ENCODE data around the gene TASP1. TPM values are rescaled to one million over a fixed set of nuclear protein-coding genes. Genes with fewer than 3 reads are reported as not detected.
"Not testable (repeated sequence)": the region's sequence is repeated elsewhere in the genome, so short reads cannot be mapped to it uniquely, and the experiment has no call there.

TASP1 gene
- total RNA-seq, 4 donors from 2014 or later, result 1.7 to 4.2 (median 2.7) TPM

- ATAC-seq (no peak), DNase-seq (no peak)
- Histone ChIP-seq H3K27me3 (no peaks in the 10 kb centered on the region), H3K36me3 (no peaks in the 10 kb centered on the region), H3K9me3 (no peaks in the 10 kb centered on the region), H3K4me1 (peaks cover 5 to 15% of the 10 kb centered on the region in 2 donors), H3K27ac (peak overlapping the region; percentile 56 to 75 (median 70)), H3K4me3 (peak overlapping the region; percentile 91 to 99 (median 94))
- in situ Hi-C loops (cut with MboI; ENCODE audit: low sequenced_read_pairs in 4 of 4) (no loop called here), intact Hi-C loops (cut with DNase I; ENCODE audit: low total_unique reads) (loop anchor here (2.0 to 10.0 kb wide), 2 partner anchors 106 to 146 kb away; partner anchors contain the start of genes ESF1 and NDUFAF5)
- TF ChIP-seq POLR2A (IDR thresholded peaks at IDR 0.05), result no peak
- no peak for TF ChIP-seq CTCF (IDR thresholded peaks at IDR 0.05 in 4 of 5, conservative IDR thresholded peaks at IDR 0.05 in 1 of 5)
Measured at GRCh38 chr20:13639150-13639497, 392 bp upstream of the TASP1 start.

GRCh38 chr20:13638162-13638495 is 603 bp downstream of the TASP1 start:
- in situ Hi-C loops (cut with MboI; ENCODE audit: low sequenced_read_pairs in 4 of 4), result no loop called here
- H3K4me1 ChIP-seq, result peaks cover 5 to 15% of the 10 kb centered on the region in 2 donors
- intact Hi-C loops (cut with DNase I; ENCODE audit: low total_unique reads), result loop anchor here (2.0 to 10.0 kb wide), 2 partner anchors 107 to 147 kb away; partner anchors contain the start of genes ESF1 and NDUFAF5
- H3K36me3 ChIP-seq, result no peaks in the 10 kb centered on the region
- ATAC-seq (peak; percentile 21 to 35), DNase-seq (no peak)
- no peak for TF ChIP-seq POLR2A (IDR thresholded peaks at IDR 0.05)
- no peak for TF ChIP-seq CTCF (IDR thresholded peaks at IDR 0.05 in 4 of 5, conservative IDR thresholded peaks at IDR 0.05 in 1 of 5)
- peak overlapping the region; percentile 69 to 75 (median 71) for H3K27ac ChIP-seq
- H3K4me3 ChIP-seq, result peak overlapping the region; percentile 91 to 99 (median 94)
- H3K27me3 ChIP-seq, result no peaks in the 10 kb centered on the region
- H3K9me3 ChIP-seq, result no peaks in the 10 kb centered on the region

- ATAC-seq, result no peak
- Histone ChIP-seq H3K27me3 (no peaks in the 10 kb centered on the region), H3K27ac (no peak overlapping the region), H3K4me1 (peaks cover under 1 to 2% of the 10 kb centered on the region in 2 donors), H3K36me3 (no peaks in the 10 kb centered on the region), H3K4me3 (no peak overlapping the region), H3K9me3 (no peaks in the 10 kb centered on the region)
- no peak for TF ChIP-seq POLR2A (IDR thresholded peaks at IDR 0.05)
- in situ Hi-C loops (cut with MboI; ENCODE audit: low sequenced_read_pairs in 4 of 4) (no loop called here), intact Hi-C loops (cut with DNase I; ENCODE audit: low total_unique reads) (loop anchor here (10.0 kb wide), 1 partner anchor 112 kb away; no protein-coding TSS in a partner anchor)
- DNase-seq, result no peak
Measured at GRCh38 chr20:13632431-13632830, 6.3 kb downstream of the TASP1 start.

DNA sequence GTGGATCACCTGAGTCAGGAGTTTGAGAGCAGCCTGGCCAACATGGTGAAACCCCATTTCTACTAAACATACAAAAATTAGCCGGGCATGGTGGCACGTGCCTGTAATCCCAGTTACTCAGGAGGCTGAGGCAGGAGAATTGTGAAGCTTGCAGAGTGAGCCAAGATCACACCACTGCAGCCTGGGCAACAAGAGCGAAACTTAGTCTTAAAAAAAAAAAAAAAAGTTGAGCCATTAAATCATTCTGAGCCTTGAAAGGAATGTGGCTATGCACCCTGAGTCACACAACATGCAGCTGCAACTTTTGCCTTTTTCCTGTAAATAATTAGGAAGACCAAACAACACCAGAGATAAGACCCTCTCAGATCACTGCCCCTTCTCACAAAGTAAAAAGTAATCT is 11.2 kb downstream of the TASP1 start:
- in situ Hi-C loops (cut with MboI; ENCODE audit: low sequenced_read_pairs in 4 of 4); ATAC-seq; H3K27ac ChIP-seq; H3K4me3 ChIP-seq; DNase-seq; H3K9me3 ChIP-seq; H3K36me3 ChIP-seq; intact Hi-C loops (cut with DNase I; ENCODE audit: low total_unique reads); H3K27me3 ChIP-seq; H3K4me1 ChIP-seq: not testable (repeated sequence)

DNA sequence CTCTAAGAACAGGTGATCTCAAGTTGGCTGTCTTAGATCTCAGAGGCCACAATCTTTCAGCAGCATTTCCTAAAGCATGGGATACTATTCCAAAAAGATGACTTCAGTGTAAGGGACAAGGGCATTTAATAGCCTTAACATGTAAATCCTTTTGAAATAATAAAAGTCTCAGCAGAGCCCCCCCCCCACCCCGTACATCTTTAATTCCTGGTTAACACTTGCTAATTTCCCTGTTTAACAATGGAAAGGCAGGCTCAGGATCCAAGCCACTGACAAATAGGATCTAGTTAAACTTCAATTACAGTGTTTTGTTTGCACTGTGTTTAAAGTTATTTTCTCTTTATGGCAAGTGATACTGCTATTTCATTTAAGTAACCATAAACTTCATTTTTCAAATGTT is 12.0 kb downstream of the TASP1 start:
- TF ChIP-seq POLR2A (IDR thresholded peaks at IDR 0.05) (no peak), CTCF (IDR thresholded peaks at IDR 0.05 in 4 of 5, conservative IDR thresholded peaks at IDR 0.05 in 1 of 5) (no peak)
- Histone ChIP-seq H3K9me3 (no peaks in the 10 kb centered on the region), H3K4me1 (peaks cover 0 to 4% of the 10 kb centered on the region in 2 donors), H3K36me3 (no peaks in the 10 kb centered on the region), H3K27ac (no peak overlapping the region), H3K27me3 (no peaks in the 10 kb centered on the region), H3K4me3 (no peak overlapping the region)
- DNase-seq, result no peak
- no peak for ATAC-seq
- in situ Hi-C loops (cut with MboI; ENCODE audit: low sequenced_read_pairs in 4 of 4) (no loop called here), intact Hi-C loops (cut with DNase I; ENCODE audit: low total_unique reads) (no loop called here)

All from gastrocnemius medialis (tissue), 4 donors.